ENCODE measurements around the gene WDFY4.

Gene WDFY4

DNA sequence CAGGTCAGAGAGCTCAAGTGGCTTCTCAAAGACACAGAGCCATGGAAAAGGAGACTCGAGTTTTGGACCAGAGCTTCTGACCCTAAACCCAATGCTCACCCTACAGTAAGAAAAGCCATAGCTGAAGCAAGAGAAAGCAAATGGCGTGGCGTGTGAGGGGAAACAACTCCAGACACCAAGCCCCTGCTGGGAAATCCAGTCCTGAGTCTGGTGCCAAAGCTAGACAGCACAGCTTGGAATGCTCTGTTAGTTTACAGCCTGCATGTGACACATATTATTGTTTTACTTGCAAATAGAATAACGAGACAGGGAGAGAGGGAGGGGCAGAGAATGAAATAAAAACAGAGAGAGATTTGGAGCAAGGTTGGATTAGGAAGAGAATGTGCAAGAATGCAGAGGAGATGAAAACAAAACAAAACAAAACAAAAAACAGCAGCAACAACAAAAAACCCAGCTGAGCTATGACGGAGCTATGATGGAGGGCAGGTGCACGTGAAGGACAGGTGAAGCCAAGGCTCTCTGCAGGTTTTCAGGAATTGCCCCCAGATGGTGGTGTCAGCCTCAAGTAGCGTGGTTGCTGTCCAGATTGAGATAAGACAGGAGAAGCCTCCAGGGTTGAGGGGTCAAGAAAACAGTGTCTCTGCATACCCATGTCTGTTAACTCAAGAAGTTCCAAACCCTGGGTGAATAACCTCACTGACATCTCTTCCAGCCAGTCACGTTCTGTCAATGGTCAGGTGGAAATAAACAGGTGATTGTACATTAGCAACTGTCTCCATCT is 324.7 kb downstream of the WDFY4 start:
- no peak overlapping the region for H3K4me3 ChIP-seq (ENCODE audit: control insufficient read depth, low read depth, low read length)
- TF ChIP-seq, protein P1, sequence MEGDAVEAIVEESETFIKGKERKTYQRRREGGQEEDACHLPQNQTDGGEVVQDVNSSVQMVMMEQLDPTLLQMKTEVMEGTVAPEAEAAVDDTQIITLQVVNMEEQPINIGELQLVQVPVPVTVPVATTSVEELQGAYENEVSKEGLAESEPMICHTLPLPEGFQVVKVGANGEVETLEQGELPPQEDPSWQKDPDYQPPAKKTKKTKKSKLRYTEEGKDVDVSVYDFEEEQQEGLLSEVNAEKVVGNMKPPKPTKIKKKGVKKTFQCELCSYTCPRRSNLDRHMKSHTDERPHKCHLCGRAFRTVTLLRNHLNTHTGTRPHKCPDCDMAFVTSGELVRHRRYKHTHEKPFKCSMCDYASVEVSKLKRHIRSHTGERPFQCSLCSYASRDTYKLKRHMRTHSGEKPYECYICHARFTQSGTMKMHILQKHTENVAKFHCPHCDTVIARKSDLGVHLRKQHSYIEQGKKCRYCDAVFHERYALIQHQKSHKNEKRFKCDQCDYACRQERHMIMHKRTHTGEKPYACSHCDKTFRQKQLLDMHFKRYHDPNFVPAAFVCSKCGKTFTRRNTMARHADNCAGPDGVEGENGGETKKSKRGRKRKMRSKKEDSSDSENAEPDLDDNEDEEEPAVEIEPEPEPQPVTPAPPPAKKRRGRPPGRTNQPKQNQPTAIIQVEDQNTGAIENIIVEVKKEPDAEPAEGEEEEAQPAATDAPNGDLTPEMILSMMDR (conservative IDR thresholded peaks at IDR 0.05; ENCODE audit: control insufficient read depth, insufficient read depth, low read depth, low read length) = no peak
- DNase-seq (ENCODE audit: low read depth) = no peak

DNA sequence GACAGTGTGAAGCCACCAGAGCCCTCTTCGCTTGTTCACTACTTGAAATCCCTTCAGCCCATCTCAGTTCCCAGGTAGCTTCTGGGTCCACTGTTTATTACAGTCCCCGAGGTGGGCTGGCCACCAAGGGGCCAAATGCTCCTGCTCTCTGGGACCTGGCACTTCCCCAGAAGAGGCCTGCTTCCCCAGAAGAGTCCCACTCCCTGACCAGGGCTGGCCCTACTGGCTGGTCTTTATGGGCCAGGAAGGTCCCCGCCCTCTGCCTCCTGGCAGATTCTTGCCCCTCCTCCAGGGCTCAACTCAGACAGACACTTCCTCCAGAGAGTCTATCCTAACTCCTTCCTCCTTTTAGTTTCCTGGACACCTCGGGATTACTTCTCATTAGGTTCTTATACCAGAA is 325.6 kb downstream of the WDFY4 start:
- TF ChIP-seq, protein P1 (conservative IDR thresholded peaks at IDR 0.05; ENCODE audit: control insufficient read depth, insufficient read depth, low read depth, low read length) = no peak
- DNase-seq (ENCODE audit: low read depth) = no peak
- H3K4me3 ChIP-seq (ENCODE audit: control insufficient read depth, low read depth, low read length) = no peak overlapping the region

DNA sequence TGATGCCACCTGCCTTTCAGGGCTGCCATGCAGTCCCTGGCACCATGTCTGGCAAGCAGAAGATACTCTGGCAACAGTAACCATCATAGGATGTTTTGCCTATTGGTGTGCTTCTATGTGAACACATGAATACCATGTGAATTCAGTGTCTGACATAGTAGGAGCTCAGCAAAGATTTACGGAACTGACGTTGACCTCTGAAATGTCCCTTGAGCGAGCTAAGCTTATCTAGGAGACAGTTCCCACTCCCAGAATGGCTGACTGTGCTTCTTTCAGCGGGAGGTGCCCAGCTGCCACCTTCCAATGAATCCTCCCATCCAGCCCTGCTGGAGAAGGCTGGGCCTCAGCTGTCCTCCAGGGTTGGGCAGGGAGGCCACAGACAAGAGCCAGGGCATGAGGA is 326.2 kb downstream of the WDFY4 start:
- TF ChIP-seq, protein P1 (conservative IDR thresholded peaks at IDR 0.05; ENCODE audit: control insufficient read depth, insufficient read depth, low read depth, low read length) = no peak
- DNase-seq (ENCODE audit: low read depth) = no peak

DNA sequence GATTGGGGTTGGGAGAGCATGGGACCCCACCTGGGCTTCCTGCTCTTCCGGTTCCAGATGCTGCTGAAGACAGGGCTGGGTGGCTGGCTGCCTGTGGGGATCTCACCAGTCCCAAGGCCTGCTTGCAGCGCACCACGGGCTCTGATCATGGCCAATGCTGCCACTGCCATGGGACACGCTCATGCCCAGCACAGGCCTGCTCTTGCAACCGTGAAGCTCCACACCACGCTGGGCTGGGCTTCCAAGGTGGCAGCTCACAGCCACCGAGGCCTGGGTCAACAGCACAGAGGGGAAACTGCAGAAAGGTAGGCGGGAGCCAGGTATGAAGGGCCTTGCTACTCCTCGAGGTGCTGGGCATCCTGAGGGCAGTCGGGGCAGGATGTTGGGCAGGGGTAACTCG is 327.1 kb downstream of the WDFY4 start:
- TF ChIP-seq, protein P1 (conservative IDR thresholded peaks at IDR 0.05; ENCODE audit: control insufficient read depth, insufficient read depth, low read depth, low read length) = no peak
- H3K4me3 ChIP-seq (ENCODE audit: control insufficient read depth, low read depth, low read length) = no peak overlapping the region
- no peak for DNase-seq (ENCODE audit: low read depth)

More for the DNA sequence above, 326.2 kb downstream of the WDFY4 start:
- H3K4me3 ChIP-seq (ENCODE audit: control insufficient read depth, low read depth, low read length) = no peak overlapping the region

DNA sequence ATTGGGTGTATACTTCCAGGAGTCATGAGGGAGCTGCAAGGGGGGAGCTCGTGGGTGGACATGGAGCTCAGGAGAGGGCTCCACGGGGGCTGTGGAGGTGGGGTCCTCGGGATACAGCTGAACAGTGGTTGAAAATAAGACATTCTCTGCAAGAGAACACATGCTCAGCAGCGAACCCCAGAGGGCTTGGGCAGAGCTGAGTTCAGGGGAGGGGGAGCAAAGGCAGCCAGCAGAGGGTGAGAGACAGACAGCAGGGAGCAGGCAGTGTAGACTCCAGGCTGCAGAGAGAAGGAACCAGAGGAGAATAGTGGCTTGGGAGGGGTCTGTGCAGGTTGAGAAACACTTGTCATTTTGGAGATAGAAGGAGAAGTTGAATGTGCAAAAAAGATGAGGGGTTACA is 327.9 kb downstream of the WDFY4 start:
- no peak overlapping the region for H3K4me3 ChIP-seq (ENCODE audit: control insufficient read depth, low read depth, low read length)
- no peak for DNase-seq (ENCODE audit: low read depth)
- TF ChIP-seq, protein P1 (conservative IDR thresholded peaks at IDR 0.05; ENCODE audit: control insufficient read depth, insufficient read depth, low read depth, low read length) = no peak

DNA sequence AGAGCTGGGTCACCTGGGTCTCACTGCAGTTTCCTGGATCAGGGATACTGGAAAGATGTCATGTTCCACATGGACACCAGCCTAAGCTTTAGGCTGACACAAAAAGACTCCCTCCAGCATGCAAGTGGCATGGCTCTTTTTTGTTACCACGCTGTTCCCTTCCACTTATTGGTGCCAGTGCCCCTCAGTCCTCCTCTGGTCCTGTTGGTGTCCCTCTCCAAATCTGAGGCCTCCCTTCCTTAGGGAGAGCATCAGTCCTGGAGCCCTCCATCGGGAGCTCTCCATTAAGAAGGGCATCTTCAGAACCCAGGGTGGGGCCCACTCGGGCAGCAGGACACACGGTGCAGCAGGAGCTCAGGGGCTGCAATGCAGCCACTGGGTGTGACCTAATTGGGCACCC is 331.0 kb downstream of the WDFY4 start:
- H3K4me3 ChIP-seq (ENCODE audit: control insufficient read depth, low read depth, low read length) = no peak overlapping the region
- TF ChIP-seq, protein P1 (conservative IDR thresholded peaks at IDR 0.05; ENCODE audit: control insufficient read depth, insufficient read depth, low read depth, low read length) = no peak
- DNase-seq (ENCODE audit: low read depth) = no peak

Data from fibroblast of mammary gland (primary cell).